HepG2 (cell line): ENCODE measurements around the gene SPTBN4. TPM values are rescaled to one million over a fixed set of nuclear protein-coding genes. Genes with fewer than 3 reads are reported as not detected.

Experiments
- ATAC-seq: fragments of 200-7000 bp; cut with Tn5 transposase; 3 replicates; pipeline ENCODE4 v1.9.1; 2020; ENCODE audit warnings: mild to moderate bottlenecking, moderate library complexity
- BruUV-seq: library from RNA; stranded (reverse); fragments of 400-500 nt; replicated peaks from 2 replicates; lab custom pipeline; 2021; lab: Mats Ljungman, UMichigan
- CTCF ChIA-PET: fragments of 300-600 bp; formaldehyde crosslinking; extraction: SDS; loops from one replicate; lab custom pipeline; 2021; ENCODE audit warnings: low total read pairs, inconsistent platforms, low intra/inter-chr PET ratio; lab: Yijun Ruan, JAX
- POLR2A ChIA-PET: fragments of 350-600 bp; sonication (Branson Sonifier 250); formaldehyde crosslinking; loops from one replicate; lab custom pipeline; 2020; ENCODE audit warnings: antibody characterized with exemption, inconsistent platforms; lab: Yijun Ruan, JAX
- DNase-seq: peaks from one replicate; pipeline ENCODE4 v3.0.0-alpha.2; 2015; ENCODE audit warnings: low spot score
- FAIRE-seq: peaks from 3 replicates; lab custom pipeline; 2011; peaks lifted over from hg19 to GRCh38; lab: Jason Lieb, UNC
- H2AFZ ChIP-seq: one replicate; pipeline ENCODE4 v1.6.1; 2011; ENCODE audit warnings: low read length, inconsistent platforms
- H3K27ac ChIP-seq: fragments of 300-600 bp; 3 replicates; pipeline ENCODE4 v1.8.0; 2011; ENCODE audit warnings: mixed run types, mild to moderate bottlenecking, mixed read lengths, low read length, inconsistent platforms; ENCODE audit not compliant: insufficient read depth; ENCODE audit errors: extremely low read length
- H3K27me3 ChIP-seq, 2 experiments: fragments of 200-600 bp in 1 of 2; 2 replicates in 1 of 2; 3 replicates in 1 of 2; pipeline versions ENCODE4 v1.6.0 to v1.8.0; 2011; ENCODE audit warnings: low read length in 2 of 2, mild to moderate bottlenecking in 2 of 2, moderate library complexity in 2 of 2, inconsistent platforms in 1 of 2; ENCODE audit not compliant: insufficient read depth in 2 of 2, control insufficient read depth in 1 of 2
- H3K36me3 ChIP-seq, 2 experiments: fragments of 200-600 bp in 1 of 2; replicated peaks in 1 of 2; 2 replicates in 1 of 2; 3 replicates in 1 of 2; pipeline versions ENCODE4 v1.5.1 to v1.8.0; 2011; ENCODE audit warnings: low read length in 2 of 2, inconsistent platforms in 1 of 2; ENCODE audit not compliant: insufficient read depth in 2 of 2, control insufficient read depth in 1 of 2
- H3K4me1 ChIP-seq: 2 replicates; pipeline ENCODE4 v1.5.1; 2012; ENCODE audit warnings: low read length, inconsistent platforms; ENCODE audit not compliant: insufficient read depth
- H3K4me2 ChIP-seq: 2 replicates; pipeline ENCODE4 v1.6.0; 2011; ENCODE audit warnings: low read depth, low read length, inconsistent platforms
- H3K4me3 ChIP-seq, 3 experiments: fragments of 200-600 bp in 1 of 3; sonication (generic), shearing (Covaris generic) in 1 of 3; replicated peaks in 1 of 3; 2 replicates each; pipeline ENCODE4 v1.5.1; 2011 to 2016; ENCODE audit warnings: low read length in 3 of 3, inconsistent platforms in 2 of 3, low read depth in 2 of 3, mild to moderate bottlenecking in 2 of 3, control low read depth in 1 of 3, mixed read lengths in 1 of 3; ENCODE audit not compliant: insufficient read depth in 1 of 3
- H3K79me2 ChIP-seq: one replicate; pipeline ENCODE4 v1.6.1; 2011; ENCODE audit warnings: low read length, inconsistent platforms; ENCODE audit not compliant: insufficient read depth
- H3K9ac ChIP-seq: 2 replicates; pipeline ENCODE4 v1.6.0; 2011; ENCODE audit warnings: mild to moderate bottlenecking, low read depth, low read length, inconsistent platforms; ENCODE audit not compliant: insufficient read depth
- H3K9me3 ChIP-seq: 2 replicates; pipeline ENCODE4 v1.5.1; 2012; ENCODE audit warnings: mild to moderate bottlenecking, low read length
- H4K20me1 ChIP-seq: 2 replicates; pipeline ENCODE4 v1.6.0; 2011; ENCODE audit warnings: inconsistent platforms, mild to moderate bottlenecking, low read length, moderate library complexity; ENCODE audit not compliant: insufficient read depth
- HOXA9 ChIP-seq: sonication (generic); formaldehyde crosslinking; IDR thresholded peaks from 2 replicates; pipeline ENCODE4 v1.8.1; 2022; ENCODE audit warnings: missing genetic modification reagents, mild to moderate bottlenecking, moderate library complexity, borderline replicate concordance
- MLLT10 ChIP-seq: sonication (generic); formaldehyde crosslinking; IDR thresholded peaks from 2 replicates; pipeline ENCODE4 v1.4.0; 2020; ENCODE audit warnings: missing genetic modification reagents
- PRDM10 ChIP-seq: sonication (generic); formaldehyde crosslinking; IDR thresholded peaks from 2 replicates; pipeline ENCODE4 v1.4.0; 2020; ENCODE audit warnings: low read depth, missing genetic modification reagents
- SAP130 ChIP-seq: IDR thresholded peaks from 2 replicates; pipeline ENCODE4 v1.6.1; 2016; ENCODE audit warnings: low read depth
- SMAD9 ChIP-seq: sonication (generic); formaldehyde crosslinking; IDR thresholded peaks from 2 replicates; pipeline ENCODE4 v1.5.1; 2020; ENCODE audit warnings: mild to moderate bottlenecking, missing genetic modification reagents
- TBX2 ChIP-seq: sonication (generic); formaldehyde crosslinking; IDR thresholded peaks from 2 replicates; pipeline ENCODE4 v1.5.0; 2020; ENCODE audit warnings: missing genetic modification reagents, mild to moderate bottlenecking, borderline replicate concordance
- TFE3 ChIP-seq: IDR thresholded peaks from 2 replicates; pipeline ENCODE4 v1.6.1; 2016
- ZNF460 ChIP-seq: sonication (generic); formaldehyde crosslinking; IDR thresholded peaks from 2 replicates; pipeline ENCODE4 v1.5.1; 2020; ENCODE audit warnings: missing genetic modification reagents, mild to moderate bottlenecking, borderline replicate concordance
- ZNF609 ChIP-seq: sonication (generic); formaldehyde crosslinking; IDR thresholded peaks from 2 replicates; pipeline ENCODE4 v1.4.0; 2020; ENCODE audit warnings: mild to moderate bottlenecking, missing genetic modification reagents, borderline replicate concordance
- WGBS: methylation state at CpG from one replicate; pipeline ENCODE4 v1.1.6; 2017; ENCODE audit warnings: low lambda C conversion rate; 5-methylcytosine and 5-hydroxymethylcytosine counted together
- in situ Hi-C: cut with HindIII; loops from 2 replicates; pipeline ENCODE4 v1.10.0; 2017; ENCODE audit warnings: low pct_unique_long_range_greater_than_20kb; ENCODE audit not compliant: extremely low pct_ligation_motif_present
- intact Hi-C: fragments of 100-400 bp; cut with micrococcal nuclease; formaldehyde crosslinking; loops from one replicate; pipeline ENCODE4 v1.10.0; 2022; ENCODE audit not compliant: unreplicated experiment
- polyA plus RNA-seq, 8 experiments: library from polyadenylated mRNA; depleted of rRNA in 3 of 8; stranded (reverse) in 7 of 8; unstranded in 1 of 8; fragments of >200 nt; fragmentation: Illumina TruSeq in 4 of 8; extraction: Trizol in 4 of 8; gene quantifications; 2 replicates each; pipeline versions ENCODE4 v1.2.1 to v1.2.3, GENCODE V29; 2011 to 2016; ENCODE audit warnings: low read depth in 4 of 8, missing spikeins in 1 of 8, mixed read lengths in 1 of 8; ENCODE audit not compliant: insufficient read depth in 1 of 8
- total RNA-seq, 5 experiments: library from RNA; depleted of rRNA; stranded (reverse); fragments of >200 nt; fragmentation: Illumina TruSeq; extraction: Trizol; gene quantifications; 2 replicates each; pipeline ENCODE4 v1.2.3, GENCODE V29; 2016; ENCODE audit warnings: low read depth in 1 of 5

The SPTBN4 gene
- total and polyA plus RNA-seq, 2 of the 13 experiments (the other 11 are each of a cell fraction or from before 2014, with no cell fraction given) = 0.11 TPM

GRCh38 chr19:40441719-40442253 lies 25.0 kb upstream of the SPTBN4 start (continued):
- TF ChIP-seq SMAD9 (CRISPR knock-in tag) = no peak
- no peak for TF ChIP-seq SAP130
- TF ChIP-seq ZNF609 = no peak
- no peak for TF ChIP-seq MLLT10 (CRISPR knock-in tag)

GRCh38 chr19:40442328-40443130 lies 24.3 kb upstream of the SPTBN4 start:
- WGBS = 23% methylated on average over 20 of the region's 22 CpGs
- ChIA-PET POLR2A (interaction anchor here (0.9 to 4.6 kb wide), 14 partner anchors 9 to 335 kb away, joined by 3 to 80 read pairs (median 6); partner anchors contain the start of genes ACTMAP, BLVRB, C19orf47 and PLD3), CTCF (no interaction called here)
- Histone ChIP-seq H3K9me3 (no peaks in the 10 kb centered on the region), H3K27me3 (peaks cover 0 to 5% of the 10 kb centered on the region in 2 experiments; a peak in 1 of 5 replicates), H3K36me3 (peaks cover 7 to 22% of the 10 kb centered on the region in 2 experiments; a peak in 4 of 5 replicates), H3K4me1 (peaks cover 12% of the 10 kb centered on the region), H4K20me1 (peaks cover 13% of the 10 kb centered on the region), H3K4me3 (peak overlapping the region; percentile 61 to 76 (median 72)), H3K9ac (peak overlapping the region; percentile 76), H3K27ac (peak overlapping the region; percentile 62), H3K79me2 (peaks cover 27% of the 10 kb centered on the region), H2AFZ (no peak overlapping the region), H3K4me2 (peak overlapping the region; percentile 97)
- FAIRE-seq (no peak), ATAC-seq (no peak), DNase-seq (no peak)
- TSS peak; percentile 71 for BruUV-seq
- intact Hi-C loops (loop anchor here (1.0 to 5.0 kb wide), 2 partner anchors 9 to 1040 kb away; no protein-coding TSS in a partner anchor), in situ Hi-C loops (no loop called here)
- TF ChIP-seq TFE3 (CRISPR knock-in tag) (0 out of 2 replicates have a peak, but pooled peaks have one; percentile 23), HOXA9 (CRISPR knock-in tag) (no peak), TBX2 (no peak; the same call in 1 of the 2 replicates), ZNF460 (CRISPR knock-in tag) (no peak), PRDM10 (no peak)
